SU-DHL-6 (cell line): ENCODE measurements around the gene CCDC182.

Source experiments
- CTCF ChIP-seq: fragments of 200-600 bp; sonication (generic); IDR thresholded peaks from one replicate; pipeline ENCODE4 v1.5.1; 2017; ENCODE audit warnings: antibody characterized with exemption, mild to moderate bottlenecking, low read length, moderate library complexity; ENCODE audit not compliant: insufficient read depth, poor library complexity, severe bottlenecking
- EZH2phosphoT487 ChIP-seq: fragments of 200-600 bp; sonication (generic), shearing (Covaris generic); conservative IDR thresholded peaks from 2 replicates; pipeline ENCODE4 v1.6.1; 2018; ENCODE audit warnings: mild to moderate bottlenecking, antibody characterized with exemption, low read length, moderate library complexity, mixed read lengths

- TF ChIP-seq CTCF, result no peak
- no peak for TF ChIP-seq EZH2phosphoT487
These were observed 14.9 kb downstream of the CCDC182 start for GRCh38 chr17:57730026-57730701.
